ENCODE measurements around the gene MAPK8.
A peak's percentile ranks its signal among the peaks of the same experiment; 100 is the strongest.
"Not testable (repeated sequence)": the region's sequence is repeated elsewhere in the genome, so short reads cannot be mapped to it uniquely, and the experiment has no call there.

MAPK8 gene

GRCh38 chr10:48306265-48306869 lies at the start of gene MAPK8:
Gene MAPK8, plus strand, starts transcription at chr10:48306677. Its CDS starts 94,984 bp downstream, at chr10:48401661.
- DNase-seq, result peak; percentile 86

- no peak for DNase-seq
Observed at GRCh38 chr10:48257407-48257961, 49.0 kb upstream of the MAPK8 start.

DNA sequence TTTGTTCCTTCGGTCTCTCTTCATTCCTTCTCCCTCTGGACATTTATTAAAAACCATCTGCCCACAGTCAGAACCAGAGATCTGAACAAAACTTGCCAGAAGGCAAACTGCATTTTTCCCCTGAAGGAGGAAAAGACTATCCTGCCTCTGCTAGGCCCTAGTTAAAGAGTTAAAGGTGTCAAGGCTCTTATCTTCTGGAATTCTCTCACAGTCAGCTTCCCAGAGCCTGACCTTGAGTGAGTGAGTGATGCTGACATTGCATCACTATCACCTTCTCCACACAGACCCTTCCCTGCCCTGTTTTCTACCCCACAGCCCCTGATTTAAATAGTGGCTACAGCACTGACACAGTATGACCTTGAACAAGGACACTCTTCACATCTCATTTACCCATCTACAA lies 48.4 kb upstream of the MAPK8 start:
- no peak for DNase-seq

GRCh38 chr10:48266528-48266927 lies 39.9 kb upstream of the MAPK8 start:
- DNase-seq, result no peak

GRCh38 chr10:48271047-48271730 lies 35.3 kb upstream of the MAPK8 start:
- DNase-seq, result peak; percentile 29

DNA sequence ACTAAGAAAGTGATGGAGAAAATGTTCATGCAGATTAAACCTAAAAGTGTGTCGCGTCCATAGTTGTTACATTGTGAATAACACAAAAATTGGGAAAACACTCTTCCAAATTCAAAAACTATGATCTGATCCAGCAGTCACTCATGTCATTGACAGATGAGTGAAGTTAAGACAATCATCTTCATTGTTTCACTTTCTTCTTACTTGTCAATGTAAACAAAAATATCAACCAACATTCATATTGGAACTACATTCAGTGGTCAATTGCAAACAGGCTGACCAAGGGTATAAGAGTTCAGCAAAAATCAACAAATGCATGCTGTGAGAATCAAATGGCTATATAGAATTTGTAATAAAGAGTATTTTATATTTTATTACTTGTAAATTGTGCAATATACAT lies 33.8 kb upstream of the MAPK8 start:
- DNase-seq, result no peak

DNA sequence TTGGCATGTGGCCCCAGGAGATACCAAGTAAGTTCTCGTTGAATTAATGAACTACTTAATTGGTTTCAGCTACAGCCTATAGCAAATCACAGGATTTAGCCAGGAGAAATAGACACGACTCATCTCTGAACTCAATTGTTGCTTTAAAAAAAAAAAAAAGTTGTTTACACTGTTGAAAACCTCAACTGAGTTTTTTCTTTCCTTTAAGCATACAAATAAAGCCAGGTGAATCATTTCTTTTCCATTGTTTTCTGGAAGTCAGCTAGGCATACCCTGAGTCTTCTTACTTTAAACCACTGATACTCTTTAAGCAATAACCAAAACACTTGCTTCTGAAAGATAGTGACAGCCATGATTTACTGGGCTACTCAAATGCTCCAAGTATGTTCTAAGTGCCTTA lies 32.7 kb upstream of the MAPK8 start:
- DNase-seq, result no peak

- no peak for DNase-seq
Observed at GRCh38 chr10:48274636-48275035, 31.8 kb upstream of the MAPK8 start, which contains the start of gene FRMPD2. Gene FRMPD2, minus strand, starts transcription at chr10:48274696. Its CDS starts 129 bp downstream, at chr10:48274567.

- no peak for DNase-seq
Observed at GRCh38 chr10:48277093-48277492, 29.4 kb upstream of the MAPK8 start.

DNA sequence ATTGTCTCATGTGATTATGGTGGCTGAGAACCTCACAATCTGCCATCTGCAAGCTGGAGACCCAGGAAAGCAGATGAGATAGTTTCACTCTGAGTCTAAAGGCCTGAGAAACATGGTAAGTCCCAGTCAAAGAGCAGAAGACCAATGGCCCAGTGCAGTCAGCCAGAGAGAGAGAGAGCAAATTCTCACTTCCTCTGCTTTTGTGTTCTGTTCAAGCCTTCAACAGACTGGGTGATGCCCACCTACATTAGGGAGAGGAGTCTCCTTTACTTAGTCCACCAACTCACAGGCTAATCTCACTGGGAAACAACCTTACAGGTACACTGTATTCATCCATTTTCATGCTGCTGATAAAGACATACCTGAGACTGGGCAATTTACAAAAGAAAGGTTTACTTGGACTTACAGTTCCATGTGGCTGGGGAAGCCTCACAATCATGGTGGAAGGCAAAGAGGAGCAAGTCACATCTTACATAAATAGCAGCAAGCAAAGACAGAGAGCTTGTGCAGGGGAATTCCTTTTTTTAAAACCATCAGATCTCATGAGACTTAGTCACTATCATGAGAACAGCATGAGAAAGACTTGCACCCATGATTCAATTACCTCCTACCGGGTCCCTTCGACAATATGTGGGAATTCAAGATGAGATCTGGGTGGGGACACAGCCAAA lies 27.3 kb upstream of the MAPK8 start:
- DNase-seq, result peak; percentile 52

DNA sequence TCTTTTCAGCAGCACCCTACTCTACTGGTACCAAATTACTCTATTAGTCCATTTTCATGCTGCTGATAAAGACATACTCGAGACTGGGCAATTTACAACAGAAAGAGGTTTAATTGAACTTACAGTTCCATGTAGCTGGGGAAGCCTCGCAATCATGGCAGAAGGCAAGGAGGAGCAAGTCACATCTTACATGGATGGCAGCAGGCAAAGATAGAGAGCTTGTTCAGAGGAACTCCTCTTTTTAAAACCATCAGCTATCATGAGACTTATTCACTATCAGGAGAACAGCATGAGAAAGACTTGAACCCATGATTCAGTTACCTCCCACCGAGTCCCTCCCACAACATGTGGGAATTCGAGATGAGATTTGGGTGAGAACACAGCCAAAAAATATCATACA lies 24.8 kb upstream of the MAPK8 start:
- DNase-seq, result not testable (repeated sequence)

- DNase-seq, result peak; percentile 70
Observed at GRCh38 chr10:48282829-48283228, 23.6 kb upstream of the MAPK8 start.

- DNase-seq, result no peak
Observed at GRCh38 chr10:48284002-48284546, 22.4 kb upstream of the MAPK8 start.

GRCh38 chr10:48284811-48285210 lies 21.7 kb upstream of the MAPK8 start:
- DNase-seq, result no peak

DNA sequence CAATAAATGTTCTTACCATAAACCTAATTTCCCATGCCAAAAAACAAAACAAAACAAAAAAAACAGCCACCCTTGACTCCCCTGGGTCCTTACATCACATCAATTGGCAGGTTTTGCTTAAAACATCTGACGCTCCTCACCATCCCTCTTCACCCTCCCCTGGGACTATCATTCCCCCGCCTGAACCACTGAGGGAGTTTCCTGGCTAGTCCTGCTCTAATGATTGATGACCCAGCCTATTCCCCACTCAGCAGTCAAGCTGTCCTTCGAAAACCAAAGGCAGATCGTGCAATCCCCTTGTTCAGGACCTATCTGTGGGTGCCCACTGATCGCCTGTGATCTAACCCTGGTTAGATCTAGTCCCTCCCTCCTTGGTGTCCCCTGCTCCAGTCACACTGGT lies 20.8 kb upstream of the MAPK8 start:
- no peak for DNase-seq

DNA sequence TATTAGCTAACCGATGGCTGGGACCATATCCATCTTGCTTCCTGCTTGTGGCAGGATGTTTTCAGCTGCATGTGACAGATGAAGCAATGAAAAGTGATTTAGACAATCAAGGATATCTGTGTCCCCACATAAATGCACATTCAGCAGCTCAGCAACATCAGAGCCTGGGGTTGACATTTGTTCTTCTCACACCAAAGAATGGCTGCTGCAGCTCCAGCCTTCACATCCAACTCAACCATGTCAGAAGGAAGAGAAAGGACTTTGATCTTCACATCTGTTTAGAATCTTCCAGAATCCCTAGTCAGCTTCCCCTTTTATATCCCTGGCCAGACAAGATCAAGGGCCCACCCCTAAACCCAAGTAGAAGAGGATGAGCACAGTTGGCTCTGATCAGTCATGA lies 20.1 kb upstream of the MAPK8 start:
- no peak for DNase-seq

DNA sequence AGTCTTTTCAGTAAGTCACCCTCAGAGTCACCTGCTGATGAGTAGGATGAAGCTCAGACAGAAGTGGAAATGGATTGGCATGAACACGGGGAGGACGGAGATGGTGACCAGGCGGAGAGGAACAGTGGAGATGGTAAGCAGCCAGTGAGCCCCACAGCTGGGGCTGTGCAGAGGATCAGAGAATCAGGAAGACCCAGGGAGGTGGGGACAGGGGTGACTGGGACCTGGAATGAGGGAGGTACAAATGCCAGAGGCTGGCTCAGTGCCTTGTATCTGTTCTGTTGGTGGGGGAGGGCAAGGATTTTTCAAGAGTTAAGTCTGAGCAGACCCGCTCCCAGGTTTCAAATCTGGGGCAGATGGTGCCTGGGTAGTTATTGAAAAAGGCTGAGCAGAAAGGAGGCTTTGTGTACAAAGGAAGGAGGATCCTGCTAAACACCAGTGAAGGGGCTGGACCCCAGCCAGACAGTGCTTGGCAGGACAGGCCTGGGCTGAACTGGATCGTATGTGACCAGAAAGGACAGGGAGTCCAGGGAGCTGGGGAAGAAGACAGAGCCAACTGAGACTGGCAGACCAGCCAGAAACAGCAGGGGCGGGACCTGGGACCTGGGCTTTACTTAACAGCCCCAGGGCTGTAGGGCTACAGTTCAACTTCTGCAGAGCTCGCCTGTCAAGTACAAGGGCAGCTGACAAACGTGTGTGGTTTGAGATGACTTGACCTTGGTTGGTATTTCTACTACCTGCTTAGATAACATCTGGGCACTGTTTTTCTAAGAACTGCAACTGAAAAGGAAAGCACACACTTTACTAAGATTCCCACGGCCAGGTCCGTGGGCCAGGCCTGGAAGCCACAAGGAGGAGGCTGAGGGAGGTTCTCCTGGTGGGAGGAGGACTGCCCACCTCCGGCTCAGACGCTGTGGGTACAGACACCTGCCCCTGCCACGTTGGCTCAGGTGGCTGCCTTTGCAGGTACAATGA lies 18.8 kb upstream of the MAPK8 start:
- DNase-seq, result no peak

DNA sequence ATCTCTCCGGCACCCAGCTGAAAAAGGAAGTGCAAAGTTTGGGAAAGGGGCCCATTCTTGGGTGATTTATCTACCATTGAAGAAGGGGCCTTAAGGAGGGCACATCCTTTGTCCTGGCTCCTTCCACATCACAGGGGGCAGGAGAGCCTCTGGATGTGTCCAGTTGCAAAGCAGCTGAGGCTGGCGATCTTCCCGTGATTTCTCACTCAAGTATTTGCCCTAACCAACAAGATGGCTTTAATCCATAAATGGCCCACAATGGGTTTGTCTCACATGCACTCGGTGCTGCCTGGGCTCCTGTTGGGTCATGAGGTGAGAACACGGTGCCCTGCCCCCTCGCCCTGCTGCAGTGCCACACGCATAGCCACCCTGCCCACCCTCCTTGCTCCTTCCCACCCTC lies 17.8 kb upstream of the MAPK8 start:
- no peak for DNase-seq

DNA sequence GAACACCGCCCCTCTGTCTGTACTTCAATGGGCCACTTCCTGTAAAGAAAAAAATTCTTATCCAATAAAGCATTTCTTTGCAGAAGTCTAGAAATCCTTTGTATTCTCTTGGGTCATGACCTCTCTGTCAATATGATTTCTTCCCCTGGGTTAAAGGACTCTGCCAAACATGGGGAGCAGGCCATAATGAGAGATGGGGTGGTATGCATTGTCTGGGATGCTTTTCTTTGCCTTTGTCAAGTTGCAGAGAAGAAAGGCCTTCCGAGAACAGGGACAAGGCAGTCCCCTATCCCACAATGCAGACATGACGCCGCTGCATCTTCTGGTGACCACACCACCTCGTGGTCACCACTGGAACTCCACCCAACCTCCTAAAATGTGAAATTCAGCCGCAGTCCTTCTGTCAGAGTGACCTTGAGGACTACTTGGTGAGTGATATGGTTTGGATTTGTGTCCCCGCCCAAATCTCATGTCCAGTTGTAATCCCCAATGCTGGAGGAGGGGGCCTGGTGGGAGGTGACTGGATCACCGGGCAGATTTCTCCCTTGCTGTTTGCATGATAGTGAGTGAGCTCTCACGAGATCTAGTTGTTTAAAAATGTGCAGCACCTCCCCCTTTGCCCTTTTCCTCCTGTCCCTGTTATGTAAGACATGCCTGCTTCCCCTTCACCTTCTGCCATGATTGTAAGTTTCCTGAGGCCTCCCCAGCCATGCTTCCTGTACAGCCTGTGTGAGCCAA lies 16.8 kb upstream of the MAPK8 start:
- peak; percentile 24 for DNase-seq

GRCh38 chr10:48290286-48290685 lies 16.2 kb upstream of the MAPK8 start:
- DNase-seq, result no peak

DNA sequence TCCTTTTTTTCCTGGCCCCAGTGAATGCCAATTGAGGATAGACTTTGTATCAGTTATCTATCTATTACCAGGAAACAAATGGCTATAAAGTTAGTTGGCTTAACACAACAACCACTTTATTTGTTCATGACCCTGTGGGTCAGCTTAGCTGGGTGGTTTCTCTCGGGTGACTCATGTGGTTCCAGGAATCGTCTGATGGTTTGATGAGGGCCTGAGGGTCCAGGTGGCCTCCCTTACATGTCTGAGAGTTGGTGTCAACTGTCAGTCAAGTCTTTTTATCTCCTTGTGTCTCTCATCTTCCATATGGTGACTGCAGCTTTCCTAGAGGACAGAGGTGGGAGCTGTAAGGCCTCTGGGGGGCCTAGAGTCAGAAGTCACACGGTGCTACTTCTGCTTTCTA lies 15.3 kb upstream of the MAPK8 start:
- DNase-seq, result peak; percentile 40

- DNase-seq, result no peak
Observed at GRCh38 chr10:48292616-48293015, 13.9 kb upstream of the MAPK8 start.

All from MV-4-11 (cell line).